SKM-1 (cell line): ENCODE data around the gene PDPK1.

Source experiments
- DNase-seq: peaks from one replicate; lab custom pipeline; 2025; ENCODE audit not compliant: unreplicated experiment; lab: John Stamatoyannopoulos, UW

Gene PDPK1

GRCh38 chr16:2507052-2507659 lies 30.7 kb upstream of the PDPK1 start:
- DNase-seq = peak; percentile 22

GRCh38 chr16:2507665-2508064 lies 30.2 kb upstream of the PDPK1 start:
- peak; percentile 45 for DNase-seq

- no peak for DNase-seq
Observed at GRCh38 chr16:2508722-2509400, 29.0 kb upstream of the PDPK1 start.

GRCh38 chr16:2511128-2511800 lies 26.6 kb upstream of the PDPK1 start:
- DNase-seq = no peak

- no peak for DNase-seq
Observed at GRCh38 chr16:2511996-2512734, 25.7 kb upstream of the PDPK1 start.

- no peak for DNase-seq
Observed at GRCh38 chr16:2512735-2513404, 25.0 kb upstream of the PDPK1 start.

- peak; percentile 85 for DNase-seq
Observed at GRCh38 chr16:2513405-2514332, 24.2 kb upstream of the PDPK1 start, which contains the start of gene ATP6V0C. Gene ATP6V0C, plus strand, starts transcription at chr16:2513952. Its CDS starts 152 bp downstream, at chr16:2514104.

- no peak for DNase-seq
Observed at GRCh38 chr16:2514333-2515179, 23.3 kb upstream of the PDPK1 start.

- DNase-seq = no peak
Observed at GRCh38 chr16:2515180-2515851, 22.5 kb upstream of the PDPK1 start.

GRCh38 chr16:2516391-2517240 lies 21.2 kb upstream of the PDPK1 start:
- peak; percentile 28 for DNase-seq

GRCh38 chr16:2517954-2518605 lies 19.7 kb upstream of the PDPK1 start:
- DNase-seq = no peak

- DNase-seq = no peak
Observed at GRCh38 chr16:2518823-2519710, 18.8 kb upstream of the PDPK1 start.

GRCh38 chr16:2519711-2520080 lies 18.1 kb upstream of the PDPK1 start:
- DNase-seq = no peak

- DNase-seq = peak; percentile 45
Observed at GRCh38 chr16:2520097-2520783, 17.6 kb upstream of the PDPK1 start, which contains the start of gene AMDHD2. Gene AMDHD2, plus strand, starts transcription at chr16:2520371. Its CDS starts 88 bp downstream, at chr16:2520459.

- DNase-seq = no peak
Observed at GRCh38 chr16:2520784-2521531, 16.9 kb upstream of the PDPK1 start.
